H1 (cell line): ENCODE measurements around the gene DNAAF5. TPM values are rescaled to one million over a fixed set of nuclear protein-coding genes. Genes with fewer than 3 reads are reported as not detected.

Source experiments
- RAD21 ChIP-seq, 2 experiments: IDR thresholded peaks in 1 of 2; conservative IDR thresholded peaks in 1 of 2; 2 replicates each; pipeline ENCODE4 v1.6.1; 2011; ENCODE audit warnings: low read depth in 2 of 2, low read length in 2 of 2, improper control_type of control experiment in 1 of 2, inconsistent platforms in 1 of 2, mild to moderate bottlenecking in 1 of 2, moderate library complexity in 1 of 2
- polyA plus RNA-seq, 7 experiments: library from polyadenylated mRNA; depleted of rRNA in 3 of 7; stranded (reverse) in 5 of 7; unstranded in 2 of 7; fragments of >200 nt in 5 of 7; fragments of 200-250 nt in 2 of 7; gene quantifications; 1 replicate in 5 of 7; 2 replicates in 1 of 7; 4 replicates in 1 of 7; pipeline versions ENCODE4 v1.2.1 to v1.2.3, GENCODE V29; 2011 to 2013; ENCODE audit warnings: missing spikeins in 2 of 7, mixed read lengths in 2 of 7
- total RNA-seq: library from RNA; stranded (reverse); fragmentation: NEBNext Ultra II Directional; extraction: Animal tissue kit (Norgen Biotek cat#: 25700); gene quantifications from 2 replicates; pipeline ENCODE4 v1.2.1, GENCODE V29; 2021

The DNAAF5 gene
- total and polyA plus RNA-seq, 2 of the 8 experiments (the other 6 are each of a cell fraction or from before 2014, with no cell fraction given) = 55.1 to 95.9 TPM

- no peak for TF ChIP-seq RAD21 (IDR thresholded peaks at IDR 0.05 in 1 of 2, conservative IDR thresholded peaks at IDR 0.05 in 1 of 2; ENCODE audit: low read depth in 2 of 2, low read length in 2 of 2)
Measured at GRCh38 chr7:783556-784490, 57.3 kb downstream of the DNAAF5 start (continued).
